ENCODE measurements around the gene TNNI3. TPM values are rescaled to one million over a fixed set of nuclear protein-coding genes. Genes with fewer than 3 reads are reported as not detected.

Gene TNNI3
- total and polyA plus RNA-seq, 9 donors, result 0.62 to 14.4 (median 2.4) TPM; not detected in 2

GRCh38 chr19:55146078-55146704, 11.3 kb downstream of the TNNI3 start:
- peaks cover 5% of the 10 kb centered on the region for H3K27me3 ChIP-seq
- no peak overlapping the region for H3K27ac ChIP-seq
- intact Hi-C loops (cut with DNase I), result loop anchor here in 3 of 4 donors (10.0 kb wide), 2 partner anchors 229 to 359 kb away; partner anchors contain the start of genes IL11 (in 1 of the 3) and TMEM190 (in 1 of the 3)
- H3K4me1 ChIP-seq (ENCODE audit: insufficient read depth), result no peaks in the 10 kb centered on the region
- H3K36me3 ChIP-seq, result no peaks in the 10 kb centered on the region
- no peaks in the 10 kb centered on the region for H3K9me3 ChIP-seq
- no peak overlapping the region for H3K4me3 ChIP-seq
- 1% methylated on average over 38 to 41 of the region's 41 CpGs for WGBS, 3 donors
- no peak for TF ChIP-seq POLR2A (IDR thresholded peaks at IDR 0.05)
- no peak for TF ChIP-seq EP300 (IDR thresholded peaks at IDR 0.05)
- TF ChIP-seq CTCF (IDR thresholded peaks at IDR 0.05), result no peak
- no peak for DNase-seq

GRCh38 chr19:55145232-55145631, 12.3 kb downstream of the TNNI3 start:
- intact Hi-C loops (cut with DNase I), result loop anchor here in 3 of 4 donors (10.0 kb wide), 2 partner anchors 230 to 360 kb away; partner anchors contain the start of genes IL11 (in 1 of the 3) and TMEM190 (in 1 of the 3)
- Histone ChIP-seq H3K9me3 (no peaks in the 10 kb centered on the region), H3K36me3 (no peaks in the 10 kb centered on the region), H3K27me3 (peaks cover 5% of the 10 kb centered on the region), H3K27ac (no peak overlapping the region), H3K4me1 (ENCODE audit: insufficient read depth) (no peaks in the 10 kb centered on the region), H3K4me3 (no peak overlapping the region)
- no peak for DNase-seq
- TF ChIP-seq CTCF (IDR thresholded peaks at IDR 0.05) (no peak), EP300 (IDR thresholded peaks at IDR 0.05) (no peak), POLR2A (IDR thresholded peaks at IDR 0.05) (no peak)
- WGBS, 3 donors, result 12 to 17% (median 15%) methylated on average over 3 of the region's 3 CpGs

GRCh38 chr19:55141696-55142095, 15.8 kb downstream of the TNNI3 start:
- intact Hi-C loops (cut with DNase I), result loop anchor here in 3 of 4 donors (5.0 to 10.0 kb wide), 3 partner anchors 233 to 363 kb away; partner anchors contain the start of genes IL11 (in 1 of the 3) and TMEM190 (in 1 of the 3)
- DNase-seq, result no peak

GRCh38 chr19:55137915-55138314, 19.6 kb downstream of the TNNI3 start:
- Histone ChIP-seq H3K4me1 (ENCODE audit: insufficient read depth) (no peaks in the 10 kb centered on the region), H3K9me3 (no peaks in the 10 kb centered on the region), H3K27ac (no peak overlapping the region), H3K27me3 (peaks cover 2% of the 10 kb centered on the region), H3K36me3 (no peaks in the 10 kb centered on the region), H3K4me3 (no peak overlapping the region)
- WGBS, 3 donors, result 28 to 41% (median 36%) methylated on average over 9 of the region's 9 CpGs
- DNase-seq, result no peak
- TF ChIP-seq EP300 (IDR thresholded peaks at IDR 0.05), result no peak
- intact Hi-C loops (cut with DNase I), result no loop called here

More at GRCh38 chr19:55141696-55142095, 15.8 kb downstream of the TNNI3 start:
- Histone ChIP-seq H3K4me1 (ENCODE audit: insufficient read depth) (no peaks in the 10 kb centered on the region), H3K27me3 (peaks cover 4% of the 10 kb centered on the region), H3K27ac (no peak overlapping the region), H3K36me3 (no peaks in the 10 kb centered on the region), H3K9me3 (no peaks in the 10 kb centered on the region), H3K4me3 (no peak overlapping the region)
- 11 to 29% (median 25%) methylated on average over 21 of the region's 21 CpGs for WGBS, 3 donors
- TF ChIP-seq CTCF (IDR thresholded peaks at IDR 0.05) (no peak), EP300 (IDR thresholded peaks at IDR 0.05) (no peak), POLR2A (IDR thresholded peaks at IDR 0.05) (no peak)

All from ovary (tissue), 9 donors.